Neutrophil (primary cell): Measurements from ENCODE around the gene CHRNB1.

Experiments
- H3K27ac ChIP-seq: fragments of 200-600 bp; sonication (generic); 2 replicates; pipeline ENCODE4 v1.5.1; 2016; ENCODE audit warnings: mild to moderate bottlenecking, moderate library complexity
- H3K27me3 ChIP-seq: fragments of 200-600 bp; sonication (generic); 2 replicates; pipeline ENCODE4 v1.6.0; 2016; ENCODE audit warnings: mild to moderate bottlenecking
- H3K36me3 ChIP-seq: fragments of 200-600 bp; sonication (generic); 2 replicates; pipeline ENCODE4 v1.5.1; 2017
- H3K4me1 ChIP-seq, 2 experiments: fragments of 200-600 bp in 1 of 2; sonication (generic) in 1 of 2; 1 replicate in 1 of 2; 2 replicates in 1 of 2; pipeline versions ENCODE4 v1.5.1 to v1.6.1; 2013 to 2016; ENCODE audit warnings: low read depth in 1 of 2, low read length in 1 of 2, mild to moderate bottlenecking in 1 of 2, moderate library complexity in 1 of 2; ENCODE audit not compliant: control insufficient read depth in 1 of 2, insufficient read depth in 1 of 2
- H3K4me3 ChIP-seq, 2 experiments: fragments of 200-600 bp in 1 of 2; sonication (generic) in 1 of 2; 1 replicate in 1 of 2; 2 replicates in 1 of 2; pipeline ENCODE4 v1.5.1; 2013 to 2016; ENCODE audit warnings: low read depth in 1 of 2, low read length in 1 of 2, mild to moderate bottlenecking in 1 of 2, moderate library complexity in 1 of 2
- H3K9me3 ChIP-seq: fragments of 200-600 bp; sonication (generic); 2 replicates; pipeline ENCODE4 v1.5.1; 2016
- TF ChIP-seq, protein P1 (sequence below): fragments of 200-600 bp; sonication (generic); IDR thresholded peaks from 2 replicates; pipeline ENCODE4 v1.5.1; 2016; ENCODE audit warnings: antibody characterized with exemption

Gene CHRNB1

DNA sequence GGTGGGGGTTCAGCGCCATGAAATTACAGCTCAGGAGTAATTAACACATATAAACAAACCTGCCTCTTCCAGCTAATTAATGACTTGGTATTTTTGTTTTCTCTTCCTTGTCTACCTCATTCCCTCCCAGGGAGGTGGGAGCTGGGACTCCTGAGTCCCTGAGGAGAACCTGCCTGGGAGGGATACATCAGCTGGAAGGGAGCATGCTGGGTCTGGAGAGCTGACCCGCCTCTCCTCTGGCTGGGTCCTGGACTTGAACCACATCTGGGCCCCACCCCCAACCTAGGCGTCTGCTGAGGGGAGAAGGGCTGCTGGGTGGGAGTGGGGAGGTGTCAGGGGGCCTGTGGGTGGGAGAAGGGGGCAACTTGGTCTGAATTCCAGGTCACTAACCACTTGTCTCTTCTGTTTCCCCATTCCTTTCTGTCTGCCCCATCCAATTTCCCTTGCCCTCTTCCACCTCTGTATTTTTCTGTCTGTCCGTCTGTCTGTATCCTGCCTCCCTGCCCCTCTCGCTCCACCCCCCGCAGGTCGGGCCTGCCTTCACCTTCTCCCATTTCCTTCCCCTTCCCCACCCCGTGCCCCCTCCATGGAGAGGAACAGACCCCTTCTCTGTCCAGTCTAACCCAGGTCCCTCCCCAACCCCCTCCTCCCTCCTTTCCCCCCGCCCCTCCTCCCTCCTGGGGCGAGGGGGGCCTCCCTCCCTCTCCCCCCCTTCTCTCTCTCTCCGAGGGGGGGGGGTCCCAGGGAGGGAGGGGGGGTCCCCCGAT is 37.2 kb upstream of the CHRNB1 start, which contains the start of gene NLGN2:
Gene NLGN2, plus strand, starts transcription at position 361 of the 767 bp plus-strand sequence. CDS start 411 bp downstream, outside the sequence.
- Histone ChIP-seq H3K4me1 (peaks cover 12 to 29% of the 10 kb centered on the region in 2 experiments), H3K9me3 (no peaks in the 10 kb centered on the region), H3K36me3 (no peaks in the 10 kb centered on the region), H3K27ac (no peak within 1 kb of the TSS), H3K4me3 (no peak within 1 kb of the TSS), H3K27me3 (peaks cover 73% of the 10 kb centered on the region)
- TF ChIP-seq, protein P1, sequence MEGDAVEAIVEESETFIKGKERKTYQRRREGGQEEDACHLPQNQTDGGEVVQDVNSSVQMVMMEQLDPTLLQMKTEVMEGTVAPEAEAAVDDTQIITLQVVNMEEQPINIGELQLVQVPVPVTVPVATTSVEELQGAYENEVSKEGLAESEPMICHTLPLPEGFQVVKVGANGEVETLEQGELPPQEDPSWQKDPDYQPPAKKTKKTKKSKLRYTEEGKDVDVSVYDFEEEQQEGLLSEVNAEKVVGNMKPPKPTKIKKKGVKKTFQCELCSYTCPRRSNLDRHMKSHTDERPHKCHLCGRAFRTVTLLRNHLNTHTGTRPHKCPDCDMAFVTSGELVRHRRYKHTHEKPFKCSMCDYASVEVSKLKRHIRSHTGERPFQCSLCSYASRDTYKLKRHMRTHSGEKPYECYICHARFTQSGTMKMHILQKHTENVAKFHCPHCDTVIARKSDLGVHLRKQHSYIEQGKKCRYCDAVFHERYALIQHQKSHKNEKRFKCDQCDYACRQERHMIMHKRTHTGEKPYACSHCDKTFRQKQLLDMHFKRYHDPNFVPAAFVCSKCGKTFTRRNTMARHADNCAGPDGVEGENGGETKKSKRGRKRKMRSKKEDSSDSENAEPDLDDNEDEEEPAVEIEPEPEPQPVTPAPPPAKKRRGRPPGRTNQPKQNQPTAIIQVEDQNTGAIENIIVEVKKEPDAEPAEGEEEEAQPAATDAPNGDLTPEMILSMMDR: no peak

DNA sequence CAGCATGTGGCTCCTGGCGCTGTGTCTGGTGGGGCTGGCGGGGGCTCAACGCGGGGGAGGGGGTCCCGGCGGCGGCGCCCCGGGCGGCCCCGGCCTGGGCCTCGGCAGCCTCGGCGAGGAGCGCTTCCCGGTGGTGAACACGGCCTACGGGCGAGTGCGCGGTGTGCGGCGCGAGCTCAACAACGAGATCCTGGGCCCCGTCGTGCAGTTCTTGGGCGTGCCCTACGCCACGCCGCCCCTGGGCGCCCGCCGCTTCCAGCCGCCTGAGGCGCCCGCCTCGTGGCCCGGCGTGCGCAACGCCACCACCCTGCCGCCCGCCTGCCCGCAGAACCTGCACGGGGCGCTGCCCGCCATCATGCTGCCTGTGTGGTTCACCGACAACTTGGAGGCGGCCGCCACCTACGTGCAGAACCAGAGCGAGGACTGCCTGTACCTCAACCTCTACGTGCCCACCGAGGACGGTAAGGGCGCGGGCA is 36.6 kb upstream of the CHRNB1 start:
- TF ChIP-seq, protein P1: no peak
- peaks cover 73% of the 10 kb centered on the region for H3K27me3 ChIP-seq
- H3K4me1 ChIP-seq: peaks cover 6 to 22% of the 10 kb centered on the region in 2 experiments
- H3K4me3 ChIP-seq: no peak overlapping the region
- no peak overlapping the region for H3K27ac ChIP-seq
- H3K36me3 ChIP-seq: no peaks in the 10 kb centered on the region
- no peaks in the 10 kb centered on the region for H3K9me3 ChIP-seq

DNA sequence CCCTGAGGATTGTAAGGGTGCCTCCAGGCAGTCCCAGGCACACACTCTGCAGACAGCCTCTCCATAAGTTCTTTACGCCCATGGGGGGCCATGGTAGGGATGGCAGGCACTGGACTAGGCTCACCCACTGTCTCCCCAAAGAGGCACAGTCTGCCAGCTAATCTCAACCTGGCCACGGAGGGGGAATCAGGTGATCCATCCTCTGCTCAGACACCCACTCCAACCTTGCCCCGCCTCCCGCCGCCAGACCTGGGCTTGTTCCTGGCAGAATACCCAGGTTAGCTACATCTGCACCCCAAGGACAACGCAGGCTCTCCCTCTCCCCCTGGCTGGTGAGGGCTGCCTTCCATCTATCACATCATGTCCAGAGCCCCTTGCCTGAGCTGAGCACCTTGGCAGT is 36.0 kb upstream of the CHRNB1 start:
- TF ChIP-seq, protein P1: no peak
- Histone ChIP-seq H3K27me3 (peaks cover 73% of the 10 kb centered on the region), H3K36me3 (no peaks in the 10 kb centered on the region), H3K9me3 (no peaks in the 10 kb centered on the region), H3K4me3 (no peak overlapping the region), H3K4me1 (peaks cover 4 to 17% of the 10 kb centered on the region in 2 experiments), H3K27ac (no peak overlapping the region)

DNA sequence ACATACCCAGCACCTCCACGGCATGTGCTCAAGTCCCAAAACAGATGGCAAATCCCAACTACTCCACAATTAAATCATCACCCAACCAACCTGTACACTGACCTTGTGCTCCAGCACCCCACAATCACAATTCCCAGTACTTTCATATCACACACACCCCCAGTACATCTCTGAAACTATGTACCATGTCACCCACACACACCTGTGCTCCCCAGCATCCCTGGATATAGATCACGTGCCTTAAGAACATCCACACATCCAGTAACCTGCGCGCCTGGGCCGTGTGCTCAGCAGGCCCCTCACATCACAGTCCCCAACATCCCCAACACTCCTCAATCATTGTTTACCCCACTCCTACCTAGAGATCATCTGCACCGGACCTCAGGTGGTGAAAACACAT is 35.1 kb upstream of the CHRNB1 start:
- Histone ChIP-seq H3K36me3 (no peaks in the 10 kb centered on the region), H3K27ac (no peak overlapping the region), H3K4me3 (no peak overlapping the region), H3K9me3 (no peaks in the 10 kb centered on the region), H3K27me3 (peaks cover 68% of the 10 kb centered on the region), H3K4me1 (peaks cover 4 to 8% of the 10 kb centered on the region in 2 experiments)
- TF ChIP-seq, protein P1: no peak

DNA sequence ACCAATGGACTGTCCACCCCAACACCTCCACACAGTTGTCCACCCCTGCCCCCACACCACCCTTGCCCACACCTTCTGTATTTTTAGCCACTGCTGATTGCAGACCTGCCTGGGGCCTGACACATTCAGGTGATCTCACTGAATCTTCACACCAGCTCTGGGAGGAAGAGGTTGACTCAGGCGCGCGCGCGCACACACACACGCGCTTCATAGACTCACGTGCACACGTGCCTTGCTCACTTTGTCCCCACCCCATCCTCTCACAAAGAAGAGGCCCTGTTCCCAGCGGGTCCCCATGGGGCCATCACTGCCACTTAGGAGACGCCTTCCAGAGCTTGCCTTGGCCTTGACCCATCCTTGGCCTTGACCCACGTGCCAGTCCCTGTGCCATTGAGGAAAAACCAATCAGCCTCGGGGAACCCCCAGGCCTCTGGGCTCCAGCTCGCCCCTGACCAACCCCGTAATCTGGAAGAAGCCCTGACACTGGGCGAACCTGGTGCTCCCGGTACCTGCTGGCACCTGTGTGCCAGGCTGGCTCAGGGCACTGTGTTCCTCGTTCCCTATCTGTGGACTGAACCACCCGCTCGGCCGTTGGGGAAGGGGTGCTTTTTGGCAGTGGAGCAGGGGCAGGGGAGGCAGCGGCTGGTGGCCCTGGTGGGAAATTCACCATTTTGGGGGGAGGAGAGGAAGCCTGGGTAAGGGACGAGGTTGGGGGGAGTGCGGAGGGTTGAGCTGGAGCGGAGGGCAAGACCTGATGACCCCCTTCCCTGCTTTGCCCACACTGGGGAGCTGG is 34.0 kb upstream of the CHRNB1 start:
- Histone ChIP-seq H3K36me3 (no peaks in the 10 kb centered on the region), H3K4me3 (no peak overlapping the region)

More for the DNA sequence above, 34.0 kb upstream of the CHRNB1 start:
- TF ChIP-seq, protein P1: no peak
- no peak overlapping the region for H3K27ac ChIP-seq
- H3K9me3 ChIP-seq: no peaks in the 10 kb centered on the region
- no peaks in the 10 kb centered on the region for H3K4me1 ChIP-seq
- peaks cover 57% of the 10 kb centered on the region for H3K27me3 ChIP-seq
